Liver (tissue), 3 donors: ENCODE data around the gene SRSF9.

Source experiments
- GABPA ChIP-seq, 2 donors: IDR thresholded peaks in 1 of 2; conservative IDR thresholded peaks in 1 of 2; 2 replicates each; pipeline ENCODE4 v1.6.1; 2016; ENCODE audit warnings: antibody characterized with exemption in 2 of 2, mild to moderate bottlenecking in 1 of 2, moderate library complexity in 1 of 2
- HNF4A ChIP-seq, 2 donors: conservative IDR thresholded peaks; 2 replicates each; pipeline ENCODE4 v1.6.1; 2016; ENCODE audit warnings: antibody characterized with exemption in 2 of 2, mild to moderate bottlenecking in 2 of 2
- JUND ChIP-seq, 2 donors: IDR thresholded peaks; 2 replicates each; pipeline ENCODE4 v1.6.1; 2016; ENCODE audit warnings: antibody characterized with exemption in 2 of 2
- RXRA ChIP-seq, 2 donors: IDR thresholded peaks; 2 replicates each; pipeline ENCODE4 v1.6.1; 2017 to 2018; ENCODE audit warnings: antibody characterized with exemption in 2 of 2, mild to moderate bottlenecking in 1 of 2
- TAF1 ChIP-seq: conservative IDR thresholded peaks from 2 replicates; pipeline ENCODE4 v1.6.1; 2016; ENCODE audit warnings: antibody characterized with exemption, mild to moderate bottlenecking
- YY1 ChIP-seq: IDR thresholded peaks from 2 replicates; pipeline ENCODE4 v1.6.1; 2016; ENCODE audit warnings: antibody characterized with exemption, mild to moderate bottlenecking
- TF ChIP-seq, protein P1 (sequence below): fragments of 150-350 bp; IDR thresholded peaks from 2 replicates; pipeline ENCODE4 v1.5.1; 2017; ENCODE audit warnings: improper control_type of control experiment, low read depth, low read length; ENCODE audit not compliant: missing input control
- TF ChIP-seq, protein P2 (sequence below): IDR thresholded peaks from 2 replicates; pipeline ENCODE4 v1.6.1; 2016; ENCODE audit warnings: antibody characterized with exemption, mild to moderate bottlenecking
- TF ChIP-seq, protein P3 (sequence below): IDR thresholded peaks from 2 replicates; pipeline ENCODE4 v1.6.1; 2016; ENCODE audit warnings: antibody characterized with exemption
- donor health status: healthy.
- donor health status: healthy.

DNA sequence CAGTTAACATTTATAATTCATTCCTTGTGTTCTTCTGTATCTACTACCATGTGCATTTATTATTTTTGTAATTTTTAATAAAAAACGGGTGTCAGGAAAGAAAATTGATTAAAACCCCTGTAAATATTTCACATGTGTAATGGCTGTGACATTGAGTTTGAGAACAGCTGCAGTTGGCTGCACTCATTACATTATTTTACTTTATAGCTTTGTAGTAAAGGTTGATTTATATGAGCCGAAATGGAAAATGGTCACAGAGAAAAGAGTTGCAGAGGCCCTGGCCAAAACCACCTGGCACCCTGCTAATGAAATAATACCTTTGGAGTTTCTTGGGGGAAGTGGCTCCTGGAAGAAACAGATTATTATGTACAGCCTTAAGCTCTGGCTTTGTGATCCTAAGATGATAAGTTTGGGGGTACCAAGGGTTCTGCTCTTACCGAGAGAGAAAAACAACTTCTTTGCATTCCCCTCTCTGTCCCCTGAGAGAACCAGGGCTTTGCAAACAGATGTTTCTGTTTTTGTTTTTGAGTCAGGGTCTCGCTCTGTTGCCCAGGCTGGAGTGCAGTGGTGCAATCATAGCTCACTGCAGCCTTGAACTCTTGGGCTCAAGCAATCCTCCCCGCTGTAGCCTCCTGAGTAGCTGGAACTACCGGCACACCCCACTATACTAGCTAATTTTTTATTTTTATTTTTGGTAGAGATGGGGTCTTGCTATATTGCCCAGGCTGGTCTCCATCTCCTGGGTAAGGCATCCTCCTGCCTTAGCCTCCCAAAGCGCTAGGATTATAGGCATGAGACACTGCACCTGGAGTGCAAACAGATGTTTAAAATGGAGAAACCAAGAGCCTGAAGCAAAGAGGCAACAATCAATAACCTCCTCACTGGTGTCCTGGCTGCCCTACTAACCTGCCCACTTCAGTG lies 16.7 kb upstream of the SRSF9 start:
- TF ChIP-seq GABPA (IDR thresholded peaks at IDR 0.05 in 1 of 2, conservative IDR thresholded peaks at IDR 0.05 in 1 of 2) (no peak), RXRA (IDR thresholded peaks at IDR 0.05) (no peak), JUND (IDR thresholded peaks at IDR 0.05) (no peak), TAF1 (no peak), YY1 (no peak), HNF4A (conservative IDR thresholded peaks at IDR 0.05) (no peak)
- TF ChIP-seq, protein P1, sequence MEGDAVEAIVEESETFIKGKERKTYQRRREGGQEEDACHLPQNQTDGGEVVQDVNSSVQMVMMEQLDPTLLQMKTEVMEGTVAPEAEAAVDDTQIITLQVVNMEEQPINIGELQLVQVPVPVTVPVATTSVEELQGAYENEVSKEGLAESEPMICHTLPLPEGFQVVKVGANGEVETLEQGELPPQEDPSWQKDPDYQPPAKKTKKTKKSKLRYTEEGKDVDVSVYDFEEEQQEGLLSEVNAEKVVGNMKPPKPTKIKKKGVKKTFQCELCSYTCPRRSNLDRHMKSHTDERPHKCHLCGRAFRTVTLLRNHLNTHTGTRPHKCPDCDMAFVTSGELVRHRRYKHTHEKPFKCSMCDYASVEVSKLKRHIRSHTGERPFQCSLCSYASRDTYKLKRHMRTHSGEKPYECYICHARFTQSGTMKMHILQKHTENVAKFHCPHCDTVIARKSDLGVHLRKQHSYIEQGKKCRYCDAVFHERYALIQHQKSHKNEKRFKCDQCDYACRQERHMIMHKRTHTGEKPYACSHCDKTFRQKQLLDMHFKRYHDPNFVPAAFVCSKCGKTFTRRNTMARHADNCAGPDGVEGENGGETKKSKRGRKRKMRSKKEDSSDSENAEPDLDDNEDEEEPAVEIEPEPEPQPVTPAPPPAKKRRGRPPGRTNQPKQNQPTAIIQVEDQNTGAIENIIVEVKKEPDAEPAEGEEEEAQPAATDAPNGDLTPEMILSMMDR = no peak
- TF ChIP-seq, protein P2, sequence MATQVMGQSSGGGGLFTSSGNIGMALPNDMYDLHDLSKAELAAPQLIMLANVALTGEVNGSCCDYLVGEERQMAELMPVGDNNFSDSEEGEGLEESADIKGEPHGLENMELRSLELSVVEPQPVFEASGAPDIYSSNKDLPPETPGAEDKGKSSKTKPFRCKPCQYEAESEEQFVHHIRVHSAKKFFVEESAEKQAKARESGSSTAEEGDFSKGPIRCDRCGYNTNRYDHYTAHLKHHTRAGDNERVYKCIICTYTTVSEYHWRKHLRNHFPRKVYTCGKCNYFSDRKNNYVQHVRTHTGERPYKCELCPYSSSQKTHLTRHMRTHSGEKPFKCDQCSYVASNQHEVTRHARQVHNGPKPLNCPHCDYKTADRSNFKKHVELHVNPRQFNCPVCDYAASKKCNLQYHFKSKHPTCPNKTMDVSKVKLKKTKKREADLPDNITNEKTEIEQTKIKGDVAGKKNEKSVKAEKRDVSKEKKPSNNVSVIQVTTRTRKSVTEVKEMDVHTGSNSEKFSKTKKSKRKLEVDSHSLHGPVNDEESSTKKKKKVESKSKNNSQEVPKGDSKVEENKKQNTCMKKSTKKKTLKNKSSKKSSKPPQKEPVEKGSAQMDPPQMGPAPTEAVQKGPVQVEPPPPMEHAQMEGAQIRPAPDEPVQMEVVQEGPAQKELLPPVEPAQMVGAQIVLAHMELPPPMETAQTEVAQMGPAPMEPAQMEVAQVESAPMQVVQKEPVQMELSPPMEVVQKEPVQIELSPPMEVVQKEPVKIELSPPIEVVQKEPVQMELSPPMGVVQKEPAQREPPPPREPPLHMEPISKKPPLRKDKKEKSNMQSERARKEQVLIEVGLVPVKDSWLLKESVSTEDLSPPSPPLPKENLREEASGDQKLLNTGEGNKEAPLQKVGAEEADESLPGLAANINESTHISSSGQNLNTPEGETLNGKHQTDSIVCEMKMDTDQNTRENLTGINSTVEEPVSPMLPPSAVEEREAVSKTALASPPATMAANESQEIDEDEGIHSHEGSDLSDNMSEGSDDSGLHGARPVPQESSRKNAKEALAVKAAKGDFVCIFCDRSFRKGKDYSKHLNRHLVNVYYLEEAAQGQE = no peak
- TF ChIP-seq, protein P3, sequence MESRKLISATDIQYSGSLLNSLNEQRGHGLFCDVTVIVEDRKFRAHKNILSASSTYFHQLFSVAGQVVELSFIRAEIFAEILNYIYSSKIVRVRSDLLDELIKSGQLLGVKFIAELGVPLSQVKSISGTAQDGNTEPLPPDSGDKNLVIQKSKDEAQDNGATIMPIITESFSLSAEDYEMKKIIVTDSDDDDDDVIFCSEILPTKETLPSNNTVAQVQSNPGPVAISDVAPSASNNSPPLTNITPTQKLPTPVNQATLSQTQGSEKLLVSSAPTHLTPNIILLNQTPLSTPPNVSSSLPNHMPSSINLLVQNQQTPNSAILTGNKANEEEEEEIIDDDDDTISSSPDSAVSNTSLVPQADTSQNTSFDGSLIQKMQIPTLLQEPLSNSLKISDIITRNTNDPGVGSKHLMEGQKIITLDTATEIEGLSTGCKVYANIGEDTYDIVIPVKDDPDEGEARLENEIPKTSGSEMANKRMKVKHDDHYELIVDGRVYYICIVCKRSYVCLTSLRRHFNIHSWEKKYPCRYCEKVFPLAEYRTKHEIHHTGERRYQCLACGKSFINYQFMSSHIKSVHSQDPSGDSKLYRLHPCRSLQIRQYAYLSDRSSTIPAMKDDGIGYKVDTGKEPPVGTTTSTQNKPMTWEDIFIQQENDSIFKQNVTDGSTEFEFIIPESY = no peak
